Amniotic stem cell (primary cell): ENCODE measurements around the gene KLF17.
"Not testable (repeated sequence)": the region's sequence is repeated elsewhere in the genome, so short reads cannot be mapped to it uniquely, and the experiment has no call there.

Source experiments
- DNase-seq: peaks from one replicate; lab custom pipeline; 2025; lab: John Stamatoyannopoulos, UW

The KLF17 gene

GRCh38 chr1:44110916-44111315, 7.7 kb upstream of the KLF17 start:
- DNase-seq = no peak

GRCh38 chr1:44111861-44112260, 6.8 kb upstream of the KLF17 start:
- DNase-seq = no peak

GRCh38 chr1:44112486-44112885, 6.1 kb upstream of the KLF17 start:
- no peak for DNase-seq

- DNase-seq = no peak
Observed at GRCh38 chr1:44113095-44113609, 5.5 kb upstream of the KLF17 start.

- no peak for DNase-seq
Observed at GRCh38 chr1:44114098-44114497, 4.5 kb upstream of the KLF17 start.

- not testable (repeated sequence) for DNase-seq
Observed at GRCh38 chr1:44117272-44117671, 1.3 kb upstream of the KLF17 start.

- DNase-seq = no peak
Observed at GRCh38 chr1:44119525-44119924, 904 bp downstream of the KLF17 start.

GRCh38 chr1:44120398-44120949, 1.9 kb downstream of the KLF17 start:
- no peak for DNase-seq

- no peak for DNase-seq
Observed at GRCh38 chr1:44129616-44130500, 11.2 kb downstream of the KLF17 start.

GRCh38 chr1:44131411-44131810, 12.8 kb downstream of the KLF17 start:
- no peak for DNase-seq

GRCh38 chr1:44134071-44134920, 15.7 kb downstream of the KLF17 start:
- DNase-seq = no peak

- no peak for DNase-seq
Observed at GRCh38 chr1:44135886-44136285, 17.3 kb downstream of the KLF17 start.

GRCh38 chr1:44138239-44138638, 19.6 kb downstream of the KLF17 start:
- no peak for DNase-seq

- not testable (repeated sequence) for DNase-seq
Observed at GRCh38 chr1:44139565-44139964, 20.9 kb downstream of the KLF17 start.

GRCh38 chr1:44141531-44141930, 22.9 kb downstream of the KLF17 start, which contains the start of gene KLF18:
KLF18 (minus strand) TSS chr1:44141631; CDS start chr1:44141631, 0 bp downstream.
- DNase-seq = no peak

GRCh38 chr1:44144962-44145756, 26.5 kb downstream of the KLF17 start:
- DNase-seq = no peak

- DNase-seq = no peak
Observed at GRCh38 chr1:44146536-44147361, 28.1 kb downstream of the KLF17 start.

- no peak for DNase-seq
Observed at GRCh38 chr1:44147582-44147981, 29.0 kb downstream of the KLF17 start.

GRCh38 chr1:44151332-44151731, 32.7 kb downstream of the KLF17 start:
- no peak for DNase-seq

- no peak for DNase-seq
Observed at GRCh38 chr1:44151808-44152207, 33.2 kb downstream of the KLF17 start.

GRCh38 chr1:44152692-44153091, 34.1 kb downstream of the KLF17 start:
- no peak for DNase-seq
